Astrocyte (in vitro differentiated cells and primary cell): ENCODE data around the gene FOSL2.

Source experiments
- CTCF ChIP-seq: IDR thresholded peaks from 2 replicates; pipeline ENCODE4 v1.5.1; 2011; ENCODE audit warnings: low read depth, mild to moderate bottlenecking, inconsistent platforms, low read length, moderate library complexity; ENCODE audit not compliant: insufficient read depth
- EZH2 ChIP-seq: IDR thresholded peaks from 2 replicates; pipeline ENCODE4 v1.6.1; 2012; ENCODE audit warnings: mild to moderate bottlenecking, low read length, inconsistent platforms; ENCODE audit not compliant: insufficient read depth

- TF ChIP-seq CTCF (no peak), EZH2 (no peak)
Observed at GRCh38 chr2:28362991-28363521, 29.6 kb upstream of the FOSL2 start.
